Adrenal gland (tissue), 5 donors: ENCODE data around the gene TAF15.

ENCODE experiments used
- POLR2A ChIP-seq, 2 donors: fragments of 450-650 bp; IDR thresholded peaks; one replicate each; pipeline ENCODE4 v1.6.1; 2017; ENCODE audit warnings: antibody characterized with exemption in 2 of 2, mild to moderate bottlenecking in 2 of 2, moderate library complexity in 1 of 2
- TF ChIP-seq, protein P1 (sequence below), 6 experiments: fragments of 450-650 bp in 4 of 6; fragments of 200-600 bp in 2 of 6; sonication (generic) in 1 of 6; IDR thresholded peaks; 1 replicate in 5 of 6; 2 replicates in 1 of 6; pipeline versions ENCODE4 v1.5.1 to v1.8.0; 2016 to 2021; ENCODE audit warnings: antibody characterized with exemption in 6 of 6, mild to moderate bottlenecking in 2 of 6, moderate library complexity in 1 of 6
- donor health status: DM: no; HTN: no; CAD: no.

DNA sequence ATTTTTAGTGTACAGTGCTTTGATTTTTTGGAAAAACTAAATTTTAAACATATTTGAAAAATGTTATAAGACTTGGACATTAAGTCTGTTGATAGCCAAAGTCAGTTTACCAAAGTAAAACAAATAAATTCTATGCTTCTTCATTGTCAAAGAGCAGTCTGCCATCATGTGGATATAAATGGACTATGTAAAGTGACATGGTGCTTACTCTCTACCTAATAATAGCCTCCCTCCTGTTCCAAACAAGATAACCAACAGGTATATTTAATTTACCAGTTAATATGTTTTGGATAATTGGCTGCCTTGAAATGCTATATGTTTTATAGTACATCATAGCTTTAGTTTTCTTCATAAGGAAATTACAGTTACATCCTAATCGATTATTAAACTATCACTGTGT lies 15.9 kb downstream of the TAF15 start:
- TF ChIP-seq, protein P1, sequence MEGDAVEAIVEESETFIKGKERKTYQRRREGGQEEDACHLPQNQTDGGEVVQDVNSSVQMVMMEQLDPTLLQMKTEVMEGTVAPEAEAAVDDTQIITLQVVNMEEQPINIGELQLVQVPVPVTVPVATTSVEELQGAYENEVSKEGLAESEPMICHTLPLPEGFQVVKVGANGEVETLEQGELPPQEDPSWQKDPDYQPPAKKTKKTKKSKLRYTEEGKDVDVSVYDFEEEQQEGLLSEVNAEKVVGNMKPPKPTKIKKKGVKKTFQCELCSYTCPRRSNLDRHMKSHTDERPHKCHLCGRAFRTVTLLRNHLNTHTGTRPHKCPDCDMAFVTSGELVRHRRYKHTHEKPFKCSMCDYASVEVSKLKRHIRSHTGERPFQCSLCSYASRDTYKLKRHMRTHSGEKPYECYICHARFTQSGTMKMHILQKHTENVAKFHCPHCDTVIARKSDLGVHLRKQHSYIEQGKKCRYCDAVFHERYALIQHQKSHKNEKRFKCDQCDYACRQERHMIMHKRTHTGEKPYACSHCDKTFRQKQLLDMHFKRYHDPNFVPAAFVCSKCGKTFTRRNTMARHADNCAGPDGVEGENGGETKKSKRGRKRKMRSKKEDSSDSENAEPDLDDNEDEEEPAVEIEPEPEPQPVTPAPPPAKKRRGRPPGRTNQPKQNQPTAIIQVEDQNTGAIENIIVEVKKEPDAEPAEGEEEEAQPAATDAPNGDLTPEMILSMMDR (IDR thresholded peaks at IDR 0.05): no peak
- no peak for TF ChIP-seq POLR2A (IDR thresholded peaks at IDR 0.05)
